GM13977 (cell line): ENCODE measurements around the gene CTNND2.

Experiments used
- DNase-seq: peaks from one replicate; pipeline ENCODE4 v3.0.0; 2012; ENCODE audit warnings: low spot score
- in situ Hi-C: fragments of 300-500 bp; cut with MboI; formaldehyde crosslinking; loops from one replicate; pipeline ENCODE4 v1.12.0; 2022; ENCODE audit warnings: low sequenced_read_pairs, low pct_unique_long_range_greater_than_20kb, mixed read lengths, inconsistent platforms; ENCODE audit not compliant: unreplicated experiment
- TF ChIP-seq, protein P1 (sequence below): IDR thresholded peaks from 2 replicates; pipeline ENCODE4 v1.5.1; 2012; ENCODE audit warnings: mild to moderate bottlenecking, control low read depth; ENCODE audit not compliant: insufficient read depth; ENCODE audit errors: extremely low read depth, missing control alignments

The CTNND2 gene

DNA sequence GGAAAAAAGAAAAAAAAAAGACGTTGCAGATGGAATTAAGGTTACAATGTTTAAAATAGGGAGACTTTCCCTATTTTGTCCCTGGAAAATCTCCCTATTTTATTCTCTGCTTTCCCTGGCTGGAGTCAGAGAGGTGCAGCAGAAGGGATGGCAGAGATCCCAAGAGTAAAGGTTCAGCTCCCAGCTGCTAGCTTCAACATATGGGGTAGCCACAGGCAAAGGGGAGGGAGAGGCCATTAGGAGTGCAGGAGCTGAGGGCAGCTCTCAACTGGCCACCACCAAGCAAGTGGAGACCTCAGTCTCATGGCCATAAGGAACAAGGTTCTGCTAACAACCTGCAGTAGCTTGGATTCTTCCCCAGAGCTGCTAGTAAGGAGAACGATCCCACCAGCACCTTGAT, 776.2 kb downstream of the CTNND2 start:
- TF ChIP-seq, protein P1, sequence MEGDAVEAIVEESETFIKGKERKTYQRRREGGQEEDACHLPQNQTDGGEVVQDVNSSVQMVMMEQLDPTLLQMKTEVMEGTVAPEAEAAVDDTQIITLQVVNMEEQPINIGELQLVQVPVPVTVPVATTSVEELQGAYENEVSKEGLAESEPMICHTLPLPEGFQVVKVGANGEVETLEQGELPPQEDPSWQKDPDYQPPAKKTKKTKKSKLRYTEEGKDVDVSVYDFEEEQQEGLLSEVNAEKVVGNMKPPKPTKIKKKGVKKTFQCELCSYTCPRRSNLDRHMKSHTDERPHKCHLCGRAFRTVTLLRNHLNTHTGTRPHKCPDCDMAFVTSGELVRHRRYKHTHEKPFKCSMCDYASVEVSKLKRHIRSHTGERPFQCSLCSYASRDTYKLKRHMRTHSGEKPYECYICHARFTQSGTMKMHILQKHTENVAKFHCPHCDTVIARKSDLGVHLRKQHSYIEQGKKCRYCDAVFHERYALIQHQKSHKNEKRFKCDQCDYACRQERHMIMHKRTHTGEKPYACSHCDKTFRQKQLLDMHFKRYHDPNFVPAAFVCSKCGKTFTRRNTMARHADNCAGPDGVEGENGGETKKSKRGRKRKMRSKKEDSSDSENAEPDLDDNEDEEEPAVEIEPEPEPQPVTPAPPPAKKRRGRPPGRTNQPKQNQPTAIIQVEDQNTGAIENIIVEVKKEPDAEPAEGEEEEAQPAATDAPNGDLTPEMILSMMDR, result no peak
- in situ Hi-C loops, result no loop called here
- no peak for DNase-seq

DNA sequence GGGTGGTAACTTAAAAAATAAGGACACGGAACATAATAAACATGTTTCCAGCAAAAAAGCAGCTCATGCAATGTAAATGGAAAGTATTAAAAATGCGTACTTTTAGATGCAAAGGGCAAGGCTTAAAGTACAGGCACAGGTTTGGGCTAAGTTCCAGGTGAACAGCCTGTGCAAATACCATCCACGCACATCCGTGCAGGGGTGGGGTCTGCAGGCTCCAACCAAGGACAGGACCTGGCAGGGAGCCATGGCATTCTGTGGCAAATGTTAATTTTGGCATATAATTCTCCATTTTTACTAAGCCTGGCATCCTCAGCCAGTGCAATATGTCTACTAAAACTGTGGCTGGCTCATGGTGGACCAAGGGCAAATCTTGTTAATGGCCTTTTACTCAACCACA, 777.4 kb downstream of the CTNND2 start:
- TF ChIP-seq, protein P1, result no peak
- in situ Hi-C loops, result no loop called here
- no peak for DNase-seq

DNA sequence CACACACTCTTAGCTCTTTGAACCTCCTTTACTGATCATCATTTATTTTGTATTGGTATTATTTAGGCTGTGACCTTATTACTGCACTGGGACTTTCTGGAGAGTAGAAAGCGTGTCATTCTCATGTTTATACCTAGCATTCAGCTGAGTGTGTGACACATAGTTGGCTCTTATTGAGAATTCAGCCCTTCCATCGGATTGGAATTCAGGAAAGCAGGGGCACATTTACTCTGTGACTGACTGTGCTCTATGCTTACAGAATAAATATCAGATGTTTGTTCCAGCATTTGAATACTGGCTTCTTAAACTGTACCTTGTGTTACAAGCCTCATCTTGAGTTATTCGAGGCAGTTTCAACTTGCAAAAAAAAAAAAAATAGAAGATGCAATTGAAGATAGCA, 782.4 kb downstream of the CTNND2 start:
- DNase-seq, result no peak
- TF ChIP-seq, protein P1, result no peak
- in situ Hi-C loops, result no loop called here

DNA sequence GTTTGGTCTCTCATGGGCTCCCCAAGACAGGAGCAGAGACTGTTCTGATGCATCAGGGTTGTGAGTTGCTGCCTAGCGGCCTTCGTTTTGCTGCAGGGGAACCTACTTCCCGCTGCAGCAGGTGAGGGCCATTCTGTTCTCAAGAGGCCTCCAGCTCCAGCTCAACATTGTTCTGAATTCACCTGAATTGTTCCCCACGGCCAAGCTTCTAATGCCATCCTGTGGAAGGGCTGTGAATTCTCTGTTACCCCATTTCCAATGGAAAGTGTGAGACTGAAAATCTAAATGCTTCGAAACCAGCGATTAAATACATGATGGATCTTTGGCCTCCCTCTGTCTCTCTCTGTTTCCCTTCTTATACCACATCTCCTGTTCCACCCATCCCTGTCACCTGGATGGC, 794.1 kb downstream of the CTNND2 start:
- TF ChIP-seq, protein P1, result no peak
- in situ Hi-C loops, result no loop called here
- no peak for DNase-seq

DNA sequence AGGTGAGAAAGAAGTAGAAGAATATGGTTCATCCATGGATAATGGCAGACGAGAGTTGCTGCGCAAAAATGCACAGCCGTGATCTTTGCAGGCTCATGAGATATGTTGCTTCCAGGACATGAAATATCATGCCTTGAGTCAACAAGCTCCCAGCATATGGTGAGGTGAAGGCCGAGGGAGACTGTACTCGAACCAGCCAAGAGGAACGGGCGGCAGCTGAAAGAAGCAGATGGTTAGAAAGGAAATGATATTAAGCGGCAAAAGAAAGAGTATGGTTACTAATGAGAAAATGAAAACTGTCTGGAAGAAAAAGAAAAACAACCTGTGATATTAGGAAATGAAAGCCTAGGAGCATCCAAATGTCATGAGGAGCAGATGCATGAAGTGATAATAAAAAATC, 798.5 kb downstream of the CTNND2 start:
- DNase-seq, result no peak

DNA sequence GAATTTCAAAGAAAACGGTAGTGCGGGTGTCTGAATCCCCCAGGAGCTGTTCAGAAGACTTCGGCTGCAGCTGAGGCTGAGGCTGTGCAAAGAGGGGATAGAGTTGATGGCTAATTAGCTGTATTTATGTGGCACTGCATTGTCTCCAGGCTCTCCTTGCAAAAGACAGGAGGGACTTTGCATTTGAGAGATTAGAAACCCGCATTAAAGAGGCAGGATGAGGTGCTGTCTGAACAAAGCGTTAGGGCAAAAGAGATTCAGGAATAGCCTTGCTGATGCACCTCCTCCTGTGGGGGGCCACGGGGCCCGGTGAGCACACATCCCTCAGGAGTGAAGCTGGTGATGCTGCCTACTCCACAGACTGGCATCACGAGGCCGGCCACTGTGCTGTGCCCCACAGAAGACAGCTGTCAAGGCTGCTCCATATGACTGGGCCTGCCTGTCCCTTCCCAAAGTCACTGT, 799.6 kb downstream of the CTNND2 start:
- TF ChIP-seq, protein P1, result no peak
- DNase-seq, result no peak
- in situ Hi-C loops, result no loop called here

More for the DNA sequence above, 798.5 kb downstream of the CTNND2 start:
- TF ChIP-seq, protein P1, result no peak
- in situ Hi-C loops, result no loop called here

DNA sequence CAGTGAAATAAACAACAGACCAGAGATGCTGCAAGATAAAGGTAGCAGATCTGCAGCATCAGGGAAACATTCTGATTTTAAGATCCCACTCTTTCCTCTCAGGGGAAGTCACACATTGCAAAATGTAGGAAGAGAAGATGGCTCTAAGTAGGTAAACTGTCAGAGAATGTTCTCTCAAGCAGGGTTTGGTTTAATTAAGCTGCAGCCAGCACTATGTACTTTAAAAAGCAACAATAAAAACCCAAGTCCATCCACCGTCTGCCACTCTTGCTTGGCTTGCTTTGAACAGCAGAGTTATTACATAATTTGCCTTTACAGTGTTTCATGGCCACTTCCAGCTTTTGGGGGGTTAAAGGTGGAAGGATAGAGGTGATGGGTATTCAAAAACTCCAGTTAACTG, 800.0 kb downstream of the CTNND2 start:
- TF ChIP-seq, protein P1, result no peak
- DNase-seq, result no peak
- in situ Hi-C loops, result no loop called here
